ENCODE data around the gene CYB5D1.

The CYB5D1 gene

DNA sequence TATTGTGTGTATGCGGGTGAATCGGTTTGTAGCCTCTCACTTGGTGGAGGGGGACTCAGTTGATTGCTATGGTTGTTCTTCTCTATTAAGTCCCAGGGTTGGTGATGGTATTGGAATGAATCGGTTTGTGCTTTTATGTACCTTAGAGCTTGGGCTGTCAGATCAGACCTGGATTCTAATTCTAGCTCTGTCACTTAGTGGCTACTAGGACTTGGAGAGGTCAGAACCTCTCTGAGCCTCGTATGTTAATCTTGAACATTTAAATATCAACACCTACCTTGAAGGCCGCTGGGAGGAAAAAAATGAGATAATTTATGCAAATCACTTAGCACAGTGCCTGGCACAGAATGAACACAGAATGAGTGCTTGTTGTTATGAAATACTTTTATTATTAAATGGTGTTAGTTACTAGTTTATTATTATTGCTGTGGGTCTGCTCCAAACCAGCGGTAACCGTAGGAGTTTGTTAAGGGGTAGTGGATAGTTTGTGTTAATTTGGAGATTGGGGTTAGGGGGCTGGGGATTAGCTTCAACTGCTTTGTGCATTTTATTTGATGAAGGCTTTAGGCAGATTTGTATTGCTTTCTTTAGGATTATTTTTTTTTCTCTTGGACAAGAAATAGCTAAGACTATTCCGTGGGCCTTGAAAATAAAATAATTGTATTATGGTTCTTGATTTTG is 20.3 kb upstream of the CYB5D1 start:
- Mint-ChIP-seq H3K4me3 (peak overlapping the region; percentile 88), H3K36me3 (ENCODE audit: low read depth) (no peaks in the 10 kb centered on the region), H3K4me1 (ENCODE audit: low read depth) (peaks cover 62% of the 10 kb centered on the region), H3K9me3 (no peaks in the 10 kb centered on the region), H3K27me3 (ENCODE audit: low read depth) (peaks cover 5% of the 10 kb centered on the region), H3K27ac (peak overlapping the region; percentile 70)
- no peak for DNase-seq (ENCODE audit: low spot score)

- H3K9me3 Mint-ChIP-seq, result no peaks in the 10 kb centered on the region
- H3K27ac Mint-ChIP-seq, result peak overlapping the region; percentile 71
- DNase-seq (ENCODE audit: low spot score), result no peak
- peaks cover 3% of the 10 kb centered on the region for H3K27me3 Mint-ChIP-seq (ENCODE audit: low read depth)
- peak overlapping the region; percentile 88 for H3K4me3 Mint-ChIP-seq
- H3K36me3 Mint-ChIP-seq (ENCODE audit: low read depth), result no peaks in the 10 kb centered on the region
- H3K4me1 Mint-ChIP-seq (ENCODE audit: low read depth), result peaks cover 65% of the 10 kb centered on the region
Measured at GRCh38 chr17:7838090-7839075, 19.4 kb upstream of the CYB5D1 start.

DNA sequence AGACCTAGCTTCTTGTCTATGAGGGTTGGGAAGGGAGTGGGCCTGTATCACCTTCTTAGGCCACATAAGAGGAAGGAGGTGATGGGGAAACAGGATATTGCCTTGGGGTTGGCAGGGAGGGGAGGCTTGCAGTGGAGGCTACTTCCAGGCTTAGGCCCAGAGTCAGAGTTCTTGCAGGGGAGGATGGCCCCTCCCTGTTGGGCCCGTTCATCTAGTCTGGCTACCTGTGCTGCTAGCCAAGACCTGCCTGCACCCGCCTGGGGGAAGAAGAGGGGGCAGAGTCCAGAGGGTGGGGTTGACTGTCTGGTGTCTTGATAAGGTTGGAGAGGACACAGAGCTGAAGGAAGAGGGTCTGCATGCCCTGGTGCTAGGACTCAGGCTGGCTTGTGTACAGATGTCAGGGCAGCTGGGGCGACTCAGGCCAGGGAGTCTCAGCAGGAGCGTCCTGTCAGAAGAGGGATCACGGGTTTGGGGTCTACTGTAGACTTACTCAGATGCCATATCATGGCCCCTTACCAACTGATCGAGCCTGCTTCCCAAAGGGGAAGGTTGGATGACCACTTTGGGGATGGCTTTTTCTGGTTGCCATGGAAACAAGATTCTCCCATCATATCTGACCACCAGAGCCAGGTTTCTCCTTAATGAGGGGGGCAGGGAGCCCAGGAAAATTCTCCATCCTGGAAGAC is 18.5 kb upstream of the CYB5D1 start:
- Mint-ChIP-seq H3K9me3 (no peaks in the 10 kb centered on the region), H3K27ac (peak overlapping the region; percentile 54), H3K4me3 (peak overlapping the region; percentile 71), H3K36me3 (ENCODE audit: low read depth) (no peaks in the 10 kb centered on the region), H3K4me1 (ENCODE audit: low read depth) (peaks cover 62% of the 10 kb centered on the region), H3K27me3 (ENCODE audit: low read depth) (no peaks in the 10 kb centered on the region)
- no peak for DNase-seq (ENCODE audit: low spot score)

DNA sequence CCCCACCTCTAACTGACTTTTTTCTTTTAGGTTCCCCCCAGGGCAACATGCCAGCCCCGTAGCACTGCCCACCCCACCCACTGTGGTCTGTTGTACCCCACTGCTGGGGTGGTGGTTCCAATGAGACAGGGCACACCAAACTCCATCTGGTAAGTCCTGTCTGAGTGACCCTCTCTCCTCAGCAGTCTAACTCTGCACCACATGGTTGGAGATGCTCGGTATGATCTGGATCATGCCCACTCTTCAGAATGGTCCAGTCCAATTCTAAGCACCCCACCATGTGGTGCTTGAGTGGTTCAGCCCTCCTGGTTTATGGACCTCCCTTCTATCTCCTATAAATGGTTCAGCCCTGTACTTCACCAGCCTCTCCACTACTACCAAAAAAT is 17.9 kb upstream of the CYB5D1 start:
- Mint-ChIP-seq H3K36me3 (ENCODE audit: low read depth) (no peaks in the 10 kb centered on the region), H3K4me1 (ENCODE audit: low read depth) (peaks cover 61% of the 10 kb centered on the region), H3K4me3 (peak overlapping the region; percentile 11), H3K27me3 (ENCODE audit: low read depth) (no peaks in the 10 kb centered on the region), H3K27ac (no peak overlapping the region), H3K9me3 (no peaks in the 10 kb centered on the region)
- no peak for DNase-seq (ENCODE audit: low spot score)

DNA sequence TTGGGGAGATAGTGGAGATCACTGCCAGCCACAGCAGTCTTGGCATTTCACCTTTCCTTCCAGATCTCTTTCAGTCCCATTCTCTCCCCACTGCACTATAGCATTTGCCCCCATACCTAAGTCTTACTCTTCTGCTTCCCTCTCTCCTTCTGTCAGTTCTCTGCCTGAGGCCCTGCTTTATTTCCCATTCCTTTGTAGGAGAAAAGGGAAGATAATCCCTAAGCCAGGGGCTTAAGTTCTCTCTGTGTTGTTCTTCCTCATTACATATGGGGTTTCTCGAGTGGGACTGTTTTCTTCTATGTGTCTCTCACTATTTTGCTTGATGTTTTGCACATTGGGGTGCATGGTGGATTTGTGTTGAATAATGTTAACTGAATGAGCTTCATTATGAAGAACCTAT is 17.4 kb upstream of the CYB5D1 start:
- Mint-ChIP-seq H3K4me1 (ENCODE audit: low read depth) (peaks cover 59% of the 10 kb centered on the region), H3K4me3 (peak overlapping the region; percentile 85), H3K27me3 (ENCODE audit: low read depth) (no peaks in the 10 kb centered on the region), H3K27ac (peak overlapping the region; percentile 60), H3K9me3 (no peaks in the 10 kb centered on the region), H3K36me3 (ENCODE audit: low read depth) (no peaks in the 10 kb centered on the region)
- DNase-seq (ENCODE audit: low spot score), result no peak

DNA sequence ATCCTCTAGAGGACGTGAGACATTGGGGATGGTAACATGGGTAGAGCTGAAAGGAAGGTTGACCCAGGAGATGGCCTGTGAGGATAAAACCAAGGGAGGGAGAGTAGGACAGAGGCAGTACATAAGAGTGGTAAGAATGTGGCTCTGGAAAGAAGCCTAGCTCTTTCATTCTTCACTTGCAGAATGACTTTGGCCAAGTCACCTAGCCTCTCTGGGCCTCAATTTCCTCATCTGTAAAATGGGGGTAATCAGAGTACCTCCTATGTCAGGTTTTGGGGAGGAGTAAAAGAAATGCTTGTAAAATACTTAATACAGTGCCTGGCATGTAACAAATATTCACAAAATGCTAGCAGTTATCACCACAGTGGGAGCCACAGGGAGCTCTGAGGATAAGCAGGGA is 16.9 kb upstream of the CYB5D1 start:
- Mint-ChIP-seq H3K27ac (peak overlapping the region; percentile 91), H3K27me3 (ENCODE audit: low read depth) (no peaks in the 10 kb centered on the region), H3K36me3 (ENCODE audit: low read depth) (no peaks in the 10 kb centered on the region), H3K9me3 (no peaks in the 10 kb centered on the region), H3K4me1 (ENCODE audit: low read depth) (peaks cover 62% of the 10 kb centered on the region), H3K4me3 (peak overlapping the region; percentile 85)
- no peak for DNase-seq (ENCODE audit: low spot score)

DNA sequence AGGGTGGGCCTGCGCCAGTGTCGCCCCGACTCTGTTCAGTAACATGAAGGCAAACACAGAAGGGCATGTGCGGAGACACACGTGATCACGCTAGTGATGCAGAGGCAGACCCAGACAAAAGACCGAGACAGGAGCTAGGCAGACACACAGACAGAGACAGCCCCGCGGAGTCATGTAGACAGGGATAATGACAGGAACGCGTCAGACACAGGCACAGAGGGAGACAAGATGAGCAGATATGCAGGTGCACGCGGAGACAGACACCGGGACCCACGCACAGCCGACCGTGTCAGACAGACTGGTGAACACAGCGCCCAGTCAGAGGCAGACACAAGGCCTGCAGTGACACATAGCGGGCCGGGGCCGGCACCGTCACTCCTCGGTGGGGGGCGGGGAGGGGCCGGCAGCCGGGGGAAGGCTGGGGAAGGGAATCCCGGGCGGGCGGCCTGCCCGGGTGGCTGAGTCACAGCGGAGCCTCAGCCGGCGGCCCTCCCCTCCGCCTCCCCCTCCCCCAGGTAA is 16.3 kb upstream of the CYB5D1 start:
- Mint-ChIP-seq H3K4me3 (peak overlapping the region; percentile 99), H3K27me3 (ENCODE audit: low read depth) (no peaks in the 10 kb centered on the region), H3K9me3 (no peaks in the 10 kb centered on the region), H3K4me1 (ENCODE audit: low read depth) (peaks cover 60% of the 10 kb centered on the region), H3K36me3 (ENCODE audit: low read depth) (no peaks in the 10 kb centered on the region), H3K27ac (peak overlapping the region; percentile 91)
- DNase-seq (ENCODE audit: low spot score), result peak; percentile 87

DNA sequence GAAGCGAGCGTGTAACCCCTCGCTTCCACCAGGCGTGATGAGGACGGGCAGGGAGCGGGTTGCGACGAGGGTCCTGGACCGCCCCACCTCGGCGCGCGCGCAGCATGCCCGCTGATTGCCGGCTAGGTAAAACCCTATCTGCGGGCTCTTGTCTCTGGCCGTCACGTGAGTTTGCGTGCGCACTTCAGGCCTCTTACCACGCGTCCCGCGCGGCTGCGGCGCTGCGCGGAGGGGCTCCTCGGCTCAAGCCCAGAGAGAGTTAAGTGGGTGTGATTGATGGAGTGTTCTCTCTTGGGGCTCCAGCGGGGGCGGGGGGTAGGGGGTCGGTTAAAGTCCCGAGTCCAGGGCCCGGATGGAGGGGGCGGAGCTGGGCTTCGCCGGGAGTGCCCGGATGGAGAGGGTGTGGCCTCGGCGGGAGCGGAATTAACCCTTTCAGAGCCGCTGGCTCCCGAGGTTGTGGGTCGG is 15.9 kb upstream of the CYB5D1 start:
- DNase-seq (ENCODE audit: low spot score), result peak; percentile 85
- peaks cover 2% of the 10 kb centered on the region for H3K36me3 Mint-ChIP-seq (ENCODE audit: low read depth)
- H3K27me3 Mint-ChIP-seq (ENCODE audit: low read depth), result no peaks in the 10 kb centered on the region
- H3K27ac Mint-ChIP-seq, result peak overlapping the region; percentile 99
- H3K4me3 Mint-ChIP-seq, result peak overlapping the region; percentile 99
- no peaks in the 10 kb centered on the region for H3K9me3 Mint-ChIP-seq
- peaks cover 55% of the 10 kb centered on the region for H3K4me1 Mint-ChIP-seq (ENCODE audit: low read depth)

DNA sequence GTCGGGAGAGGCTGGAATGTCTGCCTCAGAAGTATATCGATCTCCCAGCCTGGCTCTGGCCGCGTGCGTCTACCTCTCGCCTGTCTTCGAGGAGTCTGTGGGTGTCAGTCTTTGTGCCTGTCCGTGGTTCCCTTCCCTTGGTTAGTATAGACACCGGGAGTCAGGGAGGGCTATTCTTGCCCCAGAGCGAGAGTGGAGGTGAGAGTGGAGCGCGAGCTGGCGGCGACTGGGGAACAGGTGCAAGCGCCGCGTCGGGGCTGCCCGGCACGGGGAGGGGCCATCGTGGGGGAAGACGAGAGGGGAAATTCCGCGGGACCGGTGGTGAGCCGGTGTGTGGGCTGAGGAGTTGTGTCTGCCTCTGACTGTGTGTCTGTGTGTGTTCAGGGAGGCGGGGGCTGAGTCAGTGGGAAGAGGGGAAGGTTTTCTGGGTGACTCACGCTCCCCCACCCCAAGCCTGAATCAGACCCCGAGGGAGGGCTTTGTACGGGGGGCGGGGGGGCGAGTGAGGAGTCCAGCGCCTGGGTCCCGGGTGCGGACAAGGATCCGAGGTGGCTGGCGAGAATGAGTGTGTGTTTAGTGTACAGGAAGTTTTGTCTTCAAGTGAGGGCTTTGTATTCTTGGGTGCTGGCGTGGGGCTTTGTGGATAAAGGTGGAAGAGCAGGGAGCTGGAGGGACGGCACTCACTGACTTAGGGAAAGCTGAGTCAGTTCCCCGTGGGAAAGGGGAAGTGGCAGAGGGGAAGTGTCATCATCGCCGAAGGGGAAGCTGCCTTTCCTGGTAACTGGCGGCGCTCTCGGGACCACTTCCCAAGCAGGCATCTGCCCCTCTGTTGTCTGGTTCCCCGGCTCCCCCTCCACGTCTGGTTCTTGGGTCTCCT is 15.2 kb upstream of the CYB5D1 start:
- H3K27me3 Mint-ChIP-seq (ENCODE audit: low read depth), result no peaks in the 10 kb centered on the region
- H3K36me3 Mint-ChIP-seq (ENCODE audit: low read depth), result peaks cover 2% of the 10 kb centered on the region

DNA sequence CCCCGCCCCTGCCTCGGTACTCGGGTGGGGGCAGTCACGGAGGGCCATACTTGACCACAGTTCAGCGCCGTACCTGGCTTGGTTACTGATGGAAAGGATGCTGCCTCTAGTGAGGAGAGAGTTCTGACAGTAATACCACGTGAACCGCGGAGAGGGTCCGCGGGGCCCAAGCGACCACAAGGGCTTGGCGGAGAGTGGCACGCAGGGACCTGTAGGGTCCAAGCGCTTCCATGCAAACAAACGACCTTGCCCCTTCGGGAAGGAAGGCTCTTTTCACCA is 14.6 kb upstream of the CYB5D1 start:
- Mint-ChIP-seq H3K9me3 (no peaks in the 10 kb centered on the region), H3K4me3 (peak overlapping the region; percentile 99), H3K27me3 (ENCODE audit: low read depth) (no peaks in the 10 kb centered on the region), H3K36me3 (ENCODE audit: low read depth) (peaks cover 2% of the 10 kb centered on the region), H3K27ac (peak overlapping the region; percentile 99), H3K4me1 (ENCODE audit: low read depth) (peaks cover 46% of the 10 kb centered on the region)
- DNase-seq (ENCODE audit: low spot score), result no peak

More for the DNA sequence above, 15.2 kb upstream of the CYB5D1 start:
- Mint-ChIP-seq H3K27ac (peak overlapping the region; percentile 99), H3K9me3 (no peaks in the 10 kb centered on the region), H3K4me3 (peak overlapping the region; percentile 99), H3K4me1 (ENCODE audit: low read depth) (peaks cover 49% of the 10 kb centered on the region)
- peak; percentile 96 for DNase-seq (ENCODE audit: low spot score)

- Mint-ChIP-seq H3K27ac (peak overlapping the region; percentile 99), H3K9me3 (no peaks in the 10 kb centered on the region), H3K4me3 (peak overlapping the region; percentile 99), H3K27me3 (ENCODE audit: low read depth) (no peaks in the 10 kb centered on the region), H3K36me3 (ENCODE audit: low read depth) (peaks cover 2% of the 10 kb centered on the region), H3K4me1 (ENCODE audit: low read depth) (peaks cover 42% of the 10 kb centered on the region)
- DNase-seq (ENCODE audit: low spot score), result peak; percentile 85
Measured at GRCh38 chr17:7843536-7844291, 14.1 kb upstream of the CYB5D1 start.

DNA sequence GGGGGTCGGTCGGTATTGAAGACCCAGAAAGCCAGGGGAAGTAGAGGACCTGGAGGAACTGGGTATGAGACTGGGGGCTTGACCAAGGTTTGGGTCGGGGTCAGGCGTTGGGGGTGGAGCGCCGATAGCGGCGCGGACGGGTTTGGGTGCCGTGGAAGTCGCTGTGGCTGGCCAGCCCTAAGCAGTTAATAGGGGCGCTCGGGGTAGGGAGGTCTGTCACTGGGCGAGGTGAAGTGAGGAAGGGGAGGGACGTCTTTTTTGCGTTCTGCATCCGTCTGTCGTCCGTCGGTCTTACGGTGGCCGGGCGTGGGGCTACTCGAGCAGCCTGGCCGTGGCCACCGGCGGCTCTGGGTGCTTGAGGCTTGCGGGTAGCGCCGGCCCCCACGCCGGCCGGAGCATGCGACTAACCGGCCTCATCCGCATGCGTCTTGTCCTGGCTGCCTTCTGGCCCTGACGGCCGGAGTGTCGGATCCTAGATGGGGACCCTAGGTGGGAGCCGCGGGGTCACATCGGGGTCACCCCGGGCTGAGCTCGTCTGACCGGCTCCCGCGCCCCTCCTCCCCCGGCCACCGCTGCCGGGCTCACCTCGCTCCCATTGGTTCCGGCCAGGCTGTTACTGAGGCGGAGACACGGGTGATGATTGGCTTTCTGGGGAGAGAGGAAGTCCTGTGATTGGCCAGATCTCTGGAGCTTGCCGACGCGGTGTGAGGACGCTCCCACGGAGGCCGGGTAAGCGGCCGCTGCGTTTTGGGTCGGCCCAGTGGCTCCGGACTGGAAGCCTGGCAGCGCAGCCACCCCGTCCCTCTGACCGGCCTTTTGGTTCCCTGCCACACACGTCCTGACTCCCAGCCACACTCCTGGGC is 13.3 kb upstream of the CYB5D1 start:
- peaks cover 2% of the 10 kb centered on the region for H3K36me3 Mint-ChIP-seq (ENCODE audit: low read depth)
- H3K4me1 Mint-ChIP-seq (ENCODE audit: low read depth), result peaks cover 34% of the 10 kb centered on the region
- peak overlapping the region; percentile 99 for H3K27ac Mint-ChIP-seq
- H3K27me3 Mint-ChIP-seq (ENCODE audit: low read depth), result no peaks in the 10 kb centered on the region
- H3K4me3 Mint-ChIP-seq, result peak overlapping the region; percentile 99
- no peaks in the 10 kb centered on the region for H3K9me3 Mint-ChIP-seq
- peak; percentile 90 for DNase-seq (ENCODE audit: low spot score)
